Measurements from ENCODE around the gene ATXN2. TPM values are rescaled to one million over a fixed set of nuclear protein-coding genes. Genes with fewer than 3 reads are reported as not detected.

Gene ATXN2
- total RNA-seq, 1 donor from 2014 or later: 66.8 TPM

- no peak for DNase-seq (ENCODE audit: low spot score)
- Mint-ChIP-seq H3K9me3 (ENCODE audit: low read depth) (no peaks in the 10 kb centered on the region), H3K27ac (ENCODE audit: unreplicated experiment) (peak overlapping the region; percentile 95), H3K27me3 (ENCODE audit: low read depth) (no peaks in the 10 kb centered on the region), H3K4me3 (ENCODE audit: unreplicated experiment) (peak overlapping the region; percentile 41), H3K36me3 (ENCODE audit: low read depth) (no peaks in the 10 kb centered on the region), H3K4me1 (ENCODE audit: low read depth) (peaks cover 76% of the 10 kb centered on the region)
- TF ChIP-seq CTCF (IDR thresholded peaks at IDR 0.05): no peak
These were observed 188.5 kb downstream of the ATXN2 start for GRCh38 chr12:111410431-111411184.

- Mint-ChIP-seq H3K27ac (ENCODE audit: unreplicated experiment) (peak overlapping the region; percentile 95), H3K9me3 (ENCODE audit: low read depth) (no peaks in the 10 kb centered on the region), H3K4me1 (ENCODE audit: low read depth) (peaks cover 76% of the 10 kb centered on the region), H3K36me3 (ENCODE audit: low read depth) (no peaks in the 10 kb centered on the region), H3K27me3 (ENCODE audit: low read depth) (no peaks in the 10 kb centered on the region), H3K4me3 (ENCODE audit: unreplicated experiment) (peak overlapping the region; percentile 41)
- TF ChIP-seq CTCF (IDR thresholded peaks at IDR 0.05): no peak
- no peak for DNase-seq (ENCODE audit: low spot score)
These were observed 189.2 kb downstream of the ATXN2 start for GRCh38 chr12:111409780-111410430.

- H3K4me1 Mint-ChIP-seq (ENCODE audit: low read depth): peaks cover 82% of the 10 kb centered on the region
- TF ChIP-seq CTCF (IDR thresholded peaks at IDR 0.05): no peak
- H3K9me3 Mint-ChIP-seq (ENCODE audit: low read depth): no peaks in the 10 kb centered on the region
- no peaks in the 10 kb centered on the region for H3K27me3 Mint-ChIP-seq (ENCODE audit: low read depth)
- peak overlapping the region; percentile 22 for H3K4me3 Mint-ChIP-seq (ENCODE audit: unreplicated experiment)
- peak overlapping the region; percentile 95 for H3K27ac Mint-ChIP-seq (ENCODE audit: unreplicated experiment)
- no peaks in the 10 kb centered on the region for H3K36me3 Mint-ChIP-seq (ENCODE audit: low read depth)
- DNase-seq (ENCODE audit: low spot score): no peak
These were observed 189.7 kb downstream of the ATXN2 start for GRCh38 chr12:111409403-111409779.

GRCh38 chr12:111408686-111409402 is 190.3 kb downstream of the ATXN2 start:
- TF ChIP-seq CTCF (IDR thresholded peaks at IDR 0.05): no peak
- H3K4me1 Mint-ChIP-seq (ENCODE audit: low read depth): peaks cover 83% of the 10 kb centered on the region
- peak overlapping the region; percentile 95 for H3K27ac Mint-ChIP-seq (ENCODE audit: unreplicated experiment)
- H3K27me3 Mint-ChIP-seq (ENCODE audit: low read depth): no peaks in the 10 kb centered on the region
- H3K9me3 Mint-ChIP-seq (ENCODE audit: low read depth): no peaks in the 10 kb centered on the region
- no peak for DNase-seq (ENCODE audit: low spot score)
- H3K36me3 Mint-ChIP-seq (ENCODE audit: low read depth): no peaks in the 10 kb centered on the region
- H3K4me3 Mint-ChIP-seq (ENCODE audit: unreplicated experiment): no peak overlapping the region

GRCh38 chr12:111408116-111408440 is 191.0 kb downstream of the ATXN2 start:
- Mint-ChIP-seq H3K4me3 (ENCODE audit: unreplicated experiment) (peak overlapping the region; percentile 78), H3K27ac (ENCODE audit: unreplicated experiment) (peak overlapping the region; percentile 53), H3K4me1 (ENCODE audit: low read depth) (peaks cover 81% of the 10 kb centered on the region)

More at GRCh38 chr12:111408116-111408440, 191.0 kb downstream of the ATXN2 start:
- Mint-ChIP-seq H3K36me3 (ENCODE audit: low read depth) (no peaks in the 10 kb centered on the region), H3K9me3 (ENCODE audit: low read depth) (no peaks in the 10 kb centered on the region), H3K27me3 (ENCODE audit: low read depth) (no peaks in the 10 kb centered on the region)
- no peak for DNase-seq (ENCODE audit: low spot score)
- no peak for TF ChIP-seq CTCF (IDR thresholded peaks at IDR 0.05)

Measured in chondrocyte (in vitro differentiated cells).